Cardiac muscle cell (in vitro differentiated cells and primary cell): Measurements from ENCODE around the gene EML2. TPM values are rescaled to one million over a fixed set of nuclear protein-coding genes. Genes with fewer than 3 reads are reported as not detected.
"Not testable (repeated sequence)": the region's sequence is repeated elsewhere in the genome, so short reads cannot be mapped to it uniquely, and the experiment has no call there.

Experiments
- DNase-seq, 2 donors: peaks; one replicate each; pipeline versions ENCODE4 v3.0.0 to v3.0.0-alpha.2; 2010 to 2017; ENCODE audit warnings: low read depth in 1 of 2, low spot score in 1 of 2
- H3K27ac ChIP-seq: fragments of 200-600 bp; sonication (generic); 2 replicates; pipeline ENCODE4 v1.5.1; 2016
- H3K27me3 ChIP-seq: fragments of 200-600 bp; sonication (generic); 2 replicates; pipeline ENCODE4 v1.6.0; 2016; ENCODE audit warnings: control low read depth
- H3K36me3 ChIP-seq: fragments of 200-600 bp; sonication (generic); 2 replicates; pipeline ENCODE4 v1.5.1; 2016; ENCODE audit warnings: control low read depth
- H3K4me1 ChIP-seq: fragments of 200-600 bp; sonication (generic); 2 replicates; pipeline ENCODE4 v1.8.1; 2017; ENCODE audit warnings: low read depth, mild to moderate bottlenecking, mixed run types
- H3K4me3 ChIP-seq: fragments of 200-600 bp; sonication (generic); 2 replicates; pipeline ENCODE4 v1.5.1; 2016; ENCODE audit warnings: mild to moderate bottlenecking
- H3K9me3 ChIP-seq: fragments of 200-600 bp; sonication (generic); 2 replicates; pipeline ENCODE4 v1.5.1; 2017; ENCODE audit warnings: low read depth, mild to moderate bottlenecking, control low read depth
- CTCF ChIP-seq: IDR thresholded peaks from 2 replicates; pipeline ENCODE4 v1.5.1; 2012; ENCODE audit warnings: low read depth, mild to moderate bottlenecking, low read length
- polyA plus RNA-seq: library from polyadenylated mRNA; unstranded; fragments of >200 nt; fragmentation: Nextera tagmentation; extraction: Ambion mirVana; gene quantifications from 2 replicates; pipeline ENCODE4 v1.2.1, GENCODE V29; 2016
- total RNA-seq: library from RNA; depleted of rRNA; stranded (reverse); fragments of >200 nt; gene quantifications from 2 replicates; pipeline ENCODE4 v1.2.3, GENCODE V29; 2016

EML2 gene
- total and polyA plus RNA-seq, 2 experiments from 2014 or later = 26.2 to 41.0 TPM

GRCh38 chr19:45621389-45621788 lies 17.8 kb downstream of the EML2 start:
- no peak for TF ChIP-seq CTCF
- H3K27ac ChIP-seq = no peak overlapping the region
- no peak for DNase-seq

GRCh38 chr19:45616704-45617017 lies 22.5 kb downstream of the EML2 start:
- peak overlapping the region; percentile 59 for H3K27ac ChIP-seq
- TF ChIP-seq CTCF = no peak
- peaks cover 5% of the 10 kb centered on the region for H3K36me3 ChIP-seq
- H3K9me3 ChIP-seq = no peaks in the 10 kb centered on the region
- peaks cover 3% of the 10 kb centered on the region for H3K4me1 ChIP-seq
- no peak for DNase-seq
- no peaks in the 10 kb centered on the region for H3K27me3 ChIP-seq
- H3K4me3 ChIP-seq = peak overlapping the region; percentile 8

More at GRCh38 chr19:45621389-45621788, 17.8 kb downstream of the EML2 start:
- H3K27me3 ChIP-seq = no peaks in the 10 kb centered on the region
- H3K4me3 ChIP-seq = no peak overlapping the region
- no peaks in the 10 kb centered on the region for H3K4me1 ChIP-seq
- H3K9me3 ChIP-seq = no peaks in the 10 kb centered on the region
- no peaks in the 10 kb centered on the region for H3K36me3 ChIP-seq

GRCh38 chr19:45615795-45616703 lies 23.1 kb downstream of the EML2 start:
- Histone ChIP-seq H3K36me3 (peaks cover 5% of the 10 kb centered on the region), H3K27me3 (no peaks in the 10 kb centered on the region), H3K4me3 (peak overlapping the region; percentile 30), H3K9me3 (no peaks in the 10 kb centered on the region), H3K27ac (peak overlapping the region; percentile 90), H3K4me1 (peaks cover 3% of the 10 kb centered on the region)
- peak; percentile 94 to 98 for DNase-seq
- TF ChIP-seq CTCF = no peak

- not testable (repeated sequence) for DNase-seq, H3K9me3 ChIP-seq, H3K4me3 ChIP-seq, H3K27me3 ChIP-seq, H3K36me3 ChIP-seq, H3K4me1 ChIP-seq, H3K27ac ChIP-seq
These were observed 24.1 kb downstream of the EML2 start for GRCh38 chr19:45615056-45615455.

GRCh38 chr19:45613926-45614725 lies 25.1 kb downstream of the EML2 start:
- Histone ChIP-seq H3K27ac (no peak overlapping the region), H3K9me3 (no peaks in the 10 kb centered on the region), H3K4me1 (peaks cover 3% of the 10 kb centered on the region), H3K36me3 (peaks cover 9% of the 10 kb centered on the region), H3K27me3 (no peaks in the 10 kb centered on the region), H3K4me3 (no peak overlapping the region)
- TF ChIP-seq CTCF = no peak
- DNase-seq = peak in 1 of 2 donors; percentile 88

GRCh38 chr19:45608948-45609347 lies 30.2 kb downstream of the EML2 start:
- peaks cover 9% of the 10 kb centered on the region for H3K36me3 ChIP-seq
- no peak overlapping the region for H3K4me3 ChIP-seq
- H3K9me3 ChIP-seq = no peaks in the 10 kb centered on the region
- H3K27ac ChIP-seq = no peak overlapping the region
- no peak for DNase-seq
- no peaks in the 10 kb centered on the region for H3K27me3 ChIP-seq
- TF ChIP-seq CTCF = no peak
- H3K4me1 ChIP-seq = no peaks in the 10 kb centered on the region
